Inflammatory macrophage treated with lipopolysaccharide for 4 hours (primary cell): ENCODE data around the gene RAPSN.

Experiments
- DNase-seq: peaks from one replicate; pipeline ENCODE4 v3.0.0-alpha.2; 2020

The RAPSN gene

GRCh38 chr11:47448566-47449427 lies at the start of gene RAPSN:
Gene RAPSN, minus strand, starts transcription at chr11:47449136. Its CDS starts 172 bp downstream, at chr11:47448964.
- DNase-seq = no peak

- no peak for DNase-seq
These were observed 49.2 kb upstream of the RAPSN start for GRCh38 chr11:47498149-47498548.

DNA sequence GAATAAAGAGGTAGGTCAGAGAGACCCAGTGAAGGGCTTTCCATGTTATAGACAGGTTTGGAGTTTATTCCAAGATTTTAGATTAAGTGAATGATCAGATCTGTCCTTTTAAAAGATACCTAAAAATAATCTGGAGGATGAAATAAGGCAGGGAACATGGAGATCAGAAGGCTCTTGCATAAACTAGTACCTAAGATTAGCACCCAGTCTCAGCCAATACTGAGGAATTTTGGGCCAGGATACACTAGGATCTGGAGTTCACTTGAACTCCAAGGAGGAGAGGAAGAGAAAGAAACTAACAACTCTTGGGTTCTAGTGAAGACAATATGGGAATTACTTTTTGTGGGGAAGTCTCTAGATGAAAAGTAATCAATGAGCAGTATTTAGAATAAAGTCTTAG lies 47.9 kb upstream of the RAPSN start:
- no peak for DNase-seq

GRCh38 chr11:47495856-47496217 lies 46.9 kb upstream of the RAPSN start:
- no peak for DNase-seq

DNA sequence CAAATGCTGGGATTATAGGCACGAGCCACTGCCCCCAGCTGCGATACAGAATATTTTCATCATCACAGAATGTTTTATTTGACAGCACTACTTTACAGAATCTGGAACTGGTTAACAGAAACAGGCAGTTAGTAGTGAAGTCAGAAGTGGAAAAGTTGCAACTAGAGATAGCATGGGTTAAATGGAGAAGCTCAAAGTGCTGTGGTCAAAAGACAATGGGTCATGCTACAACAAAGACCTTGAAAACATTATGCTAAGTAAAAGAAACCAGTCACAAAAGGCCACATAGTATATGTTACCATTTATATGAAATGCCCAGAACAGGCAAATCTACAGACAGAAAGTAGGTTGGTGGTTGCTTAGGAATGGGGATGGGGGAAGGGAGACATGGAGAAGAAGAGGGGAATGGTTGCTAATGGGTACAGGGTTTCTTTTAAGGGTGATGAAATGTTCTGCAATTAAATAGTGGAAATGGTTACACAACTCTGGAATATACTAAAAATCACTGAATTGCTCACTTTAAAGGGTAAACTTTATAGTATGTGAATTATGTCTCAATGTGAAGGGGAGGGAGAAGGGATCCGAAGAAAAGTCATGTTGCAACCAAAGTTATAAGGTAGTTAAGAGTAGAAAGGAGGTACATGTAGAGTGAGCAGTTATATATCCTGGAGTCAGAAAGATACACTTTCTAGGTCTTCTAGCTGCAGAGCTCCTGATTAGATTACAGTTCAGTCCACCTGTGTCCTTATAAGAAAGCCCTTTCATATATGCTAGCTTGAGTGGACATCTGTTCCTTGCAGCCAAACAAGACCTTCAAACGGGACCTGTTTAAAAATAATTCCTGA lies 46.3 kb upstream of the RAPSN start:
- DNase-seq = peak; percentile 87

GRCh38 chr11:47489395-47489755 lies 40.4 kb upstream of the RAPSN start:
- DNase-seq = no peak

GRCh38 chr11:47488674-47489394 lies 39.9 kb upstream of the RAPSN start:
- no peak for DNase-seq

GRCh38 chr11:47488111-47488510 lies 39.2 kb upstream of the RAPSN start:
- DNase-seq = no peak

DNA sequence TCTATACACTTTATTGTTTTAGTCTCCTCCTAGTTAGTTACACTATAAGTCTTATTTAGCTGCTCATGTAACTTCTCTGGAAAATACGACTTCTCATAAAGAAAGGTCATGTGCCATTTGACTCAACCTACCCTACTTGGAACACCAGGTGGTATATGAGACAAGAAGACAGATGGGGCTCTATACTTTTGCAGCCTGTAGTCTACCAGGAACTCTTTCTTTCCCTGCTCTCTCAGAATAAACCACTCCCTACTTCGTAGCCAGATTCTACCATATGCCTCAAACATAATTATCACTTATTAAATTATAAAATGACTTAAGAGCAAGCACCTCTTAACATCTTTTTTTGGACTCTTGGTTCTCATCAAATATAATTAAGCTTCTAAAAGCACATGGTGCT lies 38.5 kb upstream of the RAPSN start:
- no peak for DNase-seq

GRCh38 chr11:47485107-47485506 lies 36.2 kb upstream of the RAPSN start:
- peak; percentile 43 for DNase-seq

DNA sequence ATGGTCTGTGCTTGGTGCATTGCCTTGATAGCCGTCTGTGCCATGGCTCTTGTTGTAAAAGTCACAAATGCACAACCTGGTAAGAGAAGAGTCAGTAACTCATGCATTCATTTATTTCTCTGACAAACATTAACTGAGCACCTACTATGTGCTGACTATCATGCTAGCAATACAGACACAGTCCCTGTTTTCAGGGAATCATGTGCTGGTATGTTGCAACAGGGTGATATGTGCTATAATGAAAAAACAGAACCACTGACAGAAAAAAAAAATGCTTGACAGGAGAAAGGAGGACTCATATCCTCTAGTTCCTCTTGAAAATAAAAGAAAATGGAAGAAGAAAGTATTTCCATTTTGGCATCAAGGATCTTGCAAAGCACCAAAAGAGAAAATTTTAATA lies 34.5 kb upstream of the RAPSN start:
- peak; percentile 76 for DNase-seq

DNA sequence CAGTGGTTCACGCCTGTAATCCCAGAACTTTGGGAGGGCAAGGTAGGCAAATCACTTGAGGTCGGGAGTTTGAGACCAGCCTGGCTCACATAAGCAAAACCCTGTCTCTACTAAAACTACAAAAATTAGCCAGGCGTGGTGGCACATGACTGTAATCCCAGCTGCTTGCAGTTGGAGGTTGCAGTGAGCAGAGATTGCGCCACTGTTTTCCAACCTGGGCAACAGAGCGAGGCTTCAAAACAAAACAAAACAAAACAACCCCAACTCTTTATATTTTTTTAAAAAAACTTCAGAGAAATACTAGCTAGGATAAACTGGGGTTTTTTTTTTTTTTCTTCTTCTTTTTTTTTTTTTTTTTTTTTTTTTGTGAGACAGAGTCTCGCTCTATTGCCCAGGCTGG lies 31.8 kb upstream of the RAPSN start:
- no peak for DNase-seq

DNA sequence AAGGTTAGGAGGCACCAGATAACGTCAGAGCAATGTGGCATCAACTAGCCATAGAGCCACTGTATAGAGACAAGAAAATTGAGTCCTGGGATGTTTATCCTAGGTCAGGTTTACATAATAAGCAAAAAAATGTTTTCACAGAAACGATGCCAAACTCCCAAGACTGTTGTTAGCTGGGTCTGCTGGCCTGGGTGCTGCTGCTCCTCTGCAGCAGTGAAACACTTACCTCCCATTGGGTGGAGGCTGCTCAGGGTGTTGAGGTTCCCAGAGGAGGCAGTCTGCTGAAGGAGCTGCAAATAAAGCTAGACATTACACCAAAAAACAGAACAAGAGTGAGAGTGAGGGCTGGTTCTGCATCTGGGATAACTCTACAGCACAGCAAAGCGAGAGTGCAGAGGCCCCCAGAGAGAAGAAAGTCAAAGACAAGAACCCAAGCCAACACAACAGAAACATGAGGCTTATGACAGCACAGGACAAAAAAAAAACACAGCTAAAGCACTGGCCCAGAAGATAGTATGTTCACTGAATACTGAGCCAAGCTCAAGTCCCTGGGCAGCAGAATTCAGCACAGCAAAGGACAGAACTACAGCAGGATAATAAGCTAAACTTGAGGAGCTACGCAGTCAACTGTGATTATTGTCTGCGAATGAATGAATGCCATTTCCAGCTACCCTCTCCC lies 29.9 kb upstream of the RAPSN start:
- no peak for DNase-seq

- no peak for DNase-seq
These were observed 28.8 kb upstream of the RAPSN start for GRCh38 chr11:47477753-47478152.

DNA sequence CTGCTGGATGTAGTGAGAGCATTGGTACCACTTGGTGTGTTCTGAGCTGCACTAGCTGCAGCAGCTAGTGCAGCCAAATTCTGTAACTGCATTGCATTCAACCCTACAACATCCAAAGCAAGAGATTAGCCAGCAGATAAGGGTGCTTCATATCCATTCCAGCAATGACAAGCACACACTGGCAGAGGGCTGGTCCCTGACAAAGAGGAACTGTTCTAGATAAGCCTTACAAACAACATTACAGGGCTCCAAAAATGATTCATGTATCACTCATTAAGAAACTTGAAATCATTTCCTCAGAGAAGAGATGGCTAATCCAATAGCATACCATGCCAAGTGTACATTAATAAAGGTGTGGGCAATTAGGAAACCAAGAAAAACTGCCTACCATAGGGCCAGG lies 28.4 kb upstream of the RAPSN start:
- peak; percentile 64 for DNase-seq

DNA sequence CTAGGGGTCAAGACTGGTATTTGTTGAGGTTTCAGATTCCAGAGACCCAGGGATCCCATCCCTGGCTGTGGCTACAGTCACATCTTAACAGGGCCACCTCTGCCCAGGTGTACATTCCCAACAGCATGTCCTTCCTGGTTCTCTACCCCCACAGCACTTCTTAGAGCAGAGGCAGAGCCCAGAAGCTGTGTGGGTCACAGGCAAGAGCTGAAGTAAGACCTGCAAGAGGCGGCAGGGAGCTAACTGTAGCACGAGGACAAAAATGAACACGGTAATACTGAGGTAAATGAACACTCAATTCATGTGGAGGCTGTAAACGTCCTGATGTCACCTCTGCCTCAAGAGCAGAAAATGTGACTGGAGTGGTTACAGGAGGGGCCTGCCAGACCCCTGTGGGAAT lies 21.7 kb upstream of the RAPSN start:
- DNase-seq = no peak

GRCh38 chr11:47469361-47470179 lies 20.6 kb upstream of the RAPSN start:
- DNase-seq = peak; percentile 68

- peak; percentile 66 for DNase-seq
These were observed 19.8 kb upstream of the RAPSN start for GRCh38 chr11:47468598-47469214.

DNA sequence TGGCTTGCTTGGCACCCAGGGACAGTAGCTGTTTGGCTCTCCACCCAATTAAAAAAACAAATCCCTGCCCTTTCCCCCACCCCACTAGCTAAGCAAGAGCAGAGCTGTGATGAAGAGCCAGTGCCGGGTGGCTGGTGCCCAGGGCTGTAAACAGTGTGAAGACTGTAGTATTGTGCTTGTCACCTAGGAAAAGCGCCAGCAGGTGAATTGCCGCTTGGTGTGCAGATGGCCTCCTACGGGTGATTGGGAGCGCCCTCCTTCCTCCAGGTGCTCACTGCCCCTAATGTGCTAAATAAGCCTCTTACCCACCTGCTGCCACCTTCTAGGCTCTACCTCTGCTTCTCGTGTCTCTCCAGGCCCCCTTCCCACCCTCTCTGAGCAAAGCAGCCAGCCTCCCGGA lies 18.4 kb upstream of the RAPSN start:
- no peak for DNase-seq

GRCh38 chr11:47466701-47467250 lies 17.8 kb upstream of the RAPSN start:
- DNase-seq = no peak

- no peak for DNase-seq
These were observed 17.3 kb upstream of the RAPSN start for GRCh38 chr11:47466201-47466600.
